Heart right ventricle (tissue), 16 donors: ENCODE data around the gene GNG7. TPM values are rescaled to one million over a fixed set of nuclear protein-coding genes. Genes with fewer than 3 reads are reported as not detected.

Source experiments
- ATAC-seq, 8 donors: fragments of 200-7000 bp; cut with Tn5 transposase; one replicate each; pipeline ENCODE4 v1.9.1; 2020; ENCODE audit warnings: mild to moderate bottlenecking in 8 of 8, moderate library complexity in 8 of 8, moderate number of reproducible peaks in 1 of 8
- DNase-seq, 2 donors: peaks; one replicate each; pipeline ENCODE4 v3.0.0-alpha.2; 2020
- H3K27ac ChIP-seq, 10 donors: fragments of 200-600 bp; sonication (generic) in 2 of 10; one replicate each; pipeline versions ENCODE4 v1.5.0 to v1.8.0; 2020 to 2022; ENCODE audit warnings: mild to moderate bottlenecking in 3 of 10
- H3K27me3 ChIP-seq, 7 donors: fragments of 200-600 bp; one replicate each; pipeline ENCODE4 v1.8.0; 2021 to 2022; ENCODE audit warnings: mild to moderate bottlenecking in 2 of 7
- H3K36me3 ChIP-seq, 9 donors: fragments of 200-600 bp; sonication (generic) in 1 of 9; one replicate each; pipeline versions ENCODE4 v1.5.0 to v1.8.0; 2020 to 2022; ENCODE audit warnings: mild to moderate bottlenecking in 2 of 9
- H3K4me1 ChIP-seq, 9 donors: fragments of 200-600 bp; sonication (generic) in 1 of 9; one replicate each; pipeline versions ENCODE4 v1.5.0 to v1.8.0; 2020 to 2022; ENCODE audit warnings: mild to moderate bottlenecking in 4 of 9
- H3K4me3 ChIP-seq, 10 donors: fragments of 200-600 bp; sonication (generic) in 2 of 10; one replicate each; pipeline versions ENCODE4 v1.5.0 to v1.8.0; 2020 to 2022; ENCODE audit warnings: mild to moderate bottlenecking in 7 of 10, moderate library complexity in 2 of 10
- H3K9me3 ChIP-seq, 11 donors: fragments of 200-600 bp in 10 of 11; sonication (generic) in 2 of 11; one replicate each; pipeline versions ENCODE4 v1.5.0 to v1.8.0; 2013 to 2022; ENCODE audit warnings: mild to moderate bottlenecking in 2 of 11, control low read depth in 1 of 11, moderate library complexity in 1 of 11
- WGBS, 2 donors: extraction: QIAGEN DNeasy Blood & Tissue Kit; methylation state at CpG; one replicate each; pipeline ENCODE4 v1.1.7; 2013; ENCODE audit warnings: inconsistent platforms in 1 of 2; 5-methylcytosine and 5-hydroxymethylcytosine counted together
- intact Hi-C, 10 donors: fragments of 100-400 bp; cut with DNase I; formaldehyde crosslinking; loops; one replicate each; pipeline versions ENCODE4 v1.11.1 to v1.14.2; 2022
- polyA plus RNA-seq, 2 donors: library from polyadenylated mRNA; stranded (reverse); fragments of 200-250 nt; gene quantifications; one replicate each; pipeline ENCODE4 v1.2.3, GENCODE V29; 2013
- total RNA-seq, 10 donors: library from RNA; stranded (reverse); fragmentation: NEBNext Ultra II Directional in 3 of 10; extraction: Animal tissue kit (Norgen Biotek cat#: 25700) in 3 of 10; gene quantifications; one replicate each; pipeline versions ENCODE4 v1.2.1 to v1.2.4, GENCODE V29; 2021 to 2023
- TF ChIP-seq, protein P1 (sequence below), 9 donors: fragments of 200-600 bp; sonication (generic) in 2 of 9; IDR thresholded peaks; one replicate each; pipeline versions ENCODE4 v1.5.0 to v1.8.0; 2021 to 2022; ENCODE audit warnings: antibody characterized with exemption in 9 of 9, mild to moderate bottlenecking in 5 of 9, moderate library complexity in 1 of 9
- donor health status: Arrhythmogenic right ventricular cardiomyopathy.
- donor health status: ischemic (EF 13 %, LVEDD 7.1; RV severe dilation, severe dysfunction).
- donor health status: healthy with polysubstance abuse.
- donor health status: DM: no; HTN: yes; CAD: no.
- donor health status: DM: no; HTN: no; CAD: no.
- donor health status: ischemic (EF 25% LVEDD 6.9; RV normal size, moderate dysfunction).
- donor health status: ischemic (EF 25% LVEDD 5.7; RV mildly dilated, moderate dysfunction).
- donor health status: healthy.
- donor health status: DM: yes; HTN: yes; CAD: no.
- donor health status: Ischemic cardiomyopathy.
- donor health status: ischemic (EF 35%, LVEDD 5.7; RV mildly dilated, moderate dysfunction).
- donor health status: nonischemic (EF 11% LVEDD 7.7; RV severe dilation, severe dysfunction).
- donor health status: DM: yes; HTN: yes; CAD: no.
- donor health status: PGD.
- donor health status: ischemic (EF 29% LVEDD 5.4; RV normal size, mild dysfunction).
- donor health status: nonischemic (EF 23%, LVEDD 6.1; RV moderate dilation, normal function).

The GNG7 gene
- total and polyA plus RNA-seq, 12 donors: 8.4 to 56.9 (median 39.1) TPM

DNA sequence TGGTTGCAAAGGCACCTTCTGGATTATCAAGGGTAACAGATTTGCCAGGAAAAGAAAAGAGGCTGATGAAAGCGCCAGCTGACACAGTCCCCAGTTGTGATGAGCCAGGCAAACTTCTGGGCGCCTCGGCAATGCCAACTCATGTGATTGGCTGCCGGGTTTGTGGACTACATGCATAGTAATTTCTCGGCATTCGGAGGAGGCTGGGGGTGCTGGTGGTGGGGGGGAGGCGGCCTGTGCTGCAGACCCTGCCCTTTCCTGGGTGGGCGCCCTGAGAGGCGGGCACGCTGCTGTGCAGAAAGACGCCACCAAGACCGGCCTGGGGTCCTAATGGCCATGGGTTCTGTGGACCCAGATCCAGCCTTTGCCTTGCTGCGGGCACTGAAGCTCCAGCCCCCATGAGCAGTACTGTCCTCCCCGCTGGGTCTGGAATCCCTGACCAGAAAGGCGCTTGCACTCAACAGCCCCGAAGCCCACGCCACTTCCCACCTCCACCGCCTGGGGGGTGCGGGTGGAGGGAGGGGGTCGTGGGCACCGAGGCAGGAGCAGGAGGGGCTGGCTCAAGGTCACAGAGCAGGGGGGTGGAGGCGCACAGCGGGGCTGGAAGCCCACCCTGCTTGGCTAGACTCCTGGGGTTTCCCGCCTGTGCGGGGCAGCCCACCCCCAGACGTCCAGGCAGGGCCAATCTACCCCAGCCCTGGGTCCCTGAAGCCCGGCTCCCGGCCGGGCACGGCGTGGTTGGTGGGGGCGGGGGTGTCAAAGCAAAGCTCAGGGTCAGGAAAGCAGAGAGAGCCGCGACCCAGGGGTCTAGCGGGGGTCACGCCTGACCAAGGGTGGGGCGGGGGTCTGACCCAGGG is 17.7 kb upstream of the GNG7 start:
- DNase-seq (peak; percentile 50 to 60), ATAC-seq (peak; percentile 41 to 72 (median 54))
- intact Hi-C loops: loop anchor here in 1 of 10 donors (5.0 kb wide), 1 partner anchor 58 kb away; no protein-coding TSS in a partner anchor
- 2 to 4% methylated on average over 36 to 37 of the region's 37 CpGs for WGBS, 2 donors
- Histone ChIP-seq H3K27me3 (peaks cover 0 to 54% (median 46%) of the 10 kb centered on the region in 7 donors), H3K9me3 (peaks cover 0 to 9% (median 4%) of the 10 kb centered on the region in 11 donors), H3K4me3 (peak overlapping the region; percentile 34 to 62 (median 53)), H3K27ac (peak overlapping the region; percentile 54 to 94 (median 86)), H3K36me3 (peaks cover 0 to 5% (median 0%) of the 10 kb centered on the region in 9 donors), H3K4me1 (peaks cover 8 to 28% (median 19%) of the 10 kb centered on the region in 9 donors)
- TF ChIP-seq, protein P1, sequence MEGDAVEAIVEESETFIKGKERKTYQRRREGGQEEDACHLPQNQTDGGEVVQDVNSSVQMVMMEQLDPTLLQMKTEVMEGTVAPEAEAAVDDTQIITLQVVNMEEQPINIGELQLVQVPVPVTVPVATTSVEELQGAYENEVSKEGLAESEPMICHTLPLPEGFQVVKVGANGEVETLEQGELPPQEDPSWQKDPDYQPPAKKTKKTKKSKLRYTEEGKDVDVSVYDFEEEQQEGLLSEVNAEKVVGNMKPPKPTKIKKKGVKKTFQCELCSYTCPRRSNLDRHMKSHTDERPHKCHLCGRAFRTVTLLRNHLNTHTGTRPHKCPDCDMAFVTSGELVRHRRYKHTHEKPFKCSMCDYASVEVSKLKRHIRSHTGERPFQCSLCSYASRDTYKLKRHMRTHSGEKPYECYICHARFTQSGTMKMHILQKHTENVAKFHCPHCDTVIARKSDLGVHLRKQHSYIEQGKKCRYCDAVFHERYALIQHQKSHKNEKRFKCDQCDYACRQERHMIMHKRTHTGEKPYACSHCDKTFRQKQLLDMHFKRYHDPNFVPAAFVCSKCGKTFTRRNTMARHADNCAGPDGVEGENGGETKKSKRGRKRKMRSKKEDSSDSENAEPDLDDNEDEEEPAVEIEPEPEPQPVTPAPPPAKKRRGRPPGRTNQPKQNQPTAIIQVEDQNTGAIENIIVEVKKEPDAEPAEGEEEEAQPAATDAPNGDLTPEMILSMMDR (IDR thresholded peaks at IDR 0.05): no peak

GRCh38 chr19:2719232-2719735 is 16.8 kb upstream of the GNG7 start:
- Histone ChIP-seq H3K4me3 (peak overlapping the region in 7 of 10 donors; percentile 34 to 62 (median 58)), H3K4me1 (peaks cover 8 to 28% (median 19%) of the 10 kb centered on the region in 9 donors), H3K27me3 (peaks cover 0 to 54% (median 42%) of the 10 kb centered on the region in 7 donors), H3K9me3 (peaks cover 0 to 16% (median 4%) of the 10 kb centered on the region in 11 donors), H3K27ac (peak overlapping the region in 8 of 10 donors; percentile 81 to 94 (median 90)), H3K36me3 (peaks cover 0 to 5% (median 0%) of the 10 kb centered on the region in 9 donors)
- ATAC-seq: no peak
- TF ChIP-seq, protein P1 (IDR thresholded peaks at IDR 0.05): no peak
- intact Hi-C loops: no loop called here
- DNase-seq: no peak
- WGBS, 2 donors: 35 to 45% methylated on average over 6 to 7 of the region's 7 CpGs

DNA sequence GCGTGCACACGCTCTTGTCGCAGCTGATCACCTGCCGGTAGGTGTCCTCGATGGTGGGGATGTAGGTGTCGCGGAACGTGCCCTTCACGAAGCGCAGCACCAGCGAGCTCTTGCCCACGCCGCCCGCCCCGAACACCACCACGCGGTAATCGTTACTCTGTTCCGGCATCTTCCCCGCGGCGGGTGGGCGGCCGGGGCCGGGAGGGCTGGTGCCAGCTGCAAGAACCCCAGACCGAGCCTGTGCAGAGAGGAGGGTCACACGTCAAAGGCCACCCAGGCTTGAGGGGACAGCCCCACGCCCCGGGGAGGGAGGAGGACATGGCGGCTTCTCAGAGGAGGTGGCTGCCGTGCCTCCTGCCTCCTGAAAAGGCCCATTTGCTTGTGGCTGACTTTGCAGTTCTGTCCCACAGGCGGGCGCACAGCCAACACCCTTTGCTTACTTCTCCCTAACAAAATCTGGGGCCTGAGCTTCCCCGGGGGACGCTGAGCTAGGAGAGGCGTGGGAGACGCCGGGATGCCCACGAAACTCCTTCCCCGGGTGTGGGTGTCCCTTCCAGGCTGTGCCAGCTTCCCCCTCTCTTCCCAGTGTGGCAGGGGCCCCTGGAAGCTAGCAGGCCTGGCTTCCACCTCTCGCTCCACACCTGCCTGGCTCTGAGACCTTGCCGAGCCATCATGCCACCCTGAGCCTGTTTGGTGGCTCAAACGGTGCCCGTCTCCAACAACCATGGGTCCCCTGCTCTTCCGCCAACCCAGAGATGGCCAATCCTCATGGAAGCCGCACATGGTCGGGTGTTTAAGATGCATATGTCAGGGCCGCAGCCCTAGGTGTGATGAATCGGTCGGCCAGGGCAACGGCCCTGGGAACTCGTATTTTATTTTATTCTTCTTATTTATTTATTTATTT is 15.4 kb upstream of the GNG7 start:
- H3K36me3 ChIP-seq: peaks cover 0 to 5% (median 0%) of the 10 kb centered on the region in 9 donors
- peaks cover 0 to 41% (median 32%) of the 10 kb centered on the region in 7 donors for H3K27me3 ChIP-seq
- H3K27ac ChIP-seq: peak overlapping the region in 1 of 10 donors; percentile 1
- intact Hi-C loops: no loop called here
- DNase-seq: no peak
- ATAC-seq: no peak
- peaks cover 0 to 21% (median 7%) of the 10 kb centered on the region in 9 donors for H3K4me1 ChIP-seq
- peaks cover 0 to 17% (median 4%) of the 10 kb centered on the region in 11 donors for H3K9me3 ChIP-seq
- TF ChIP-seq, protein P1 (IDR thresholded peaks at IDR 0.05): no peak
- no peak overlapping the region for H3K4me3 ChIP-seq
- WGBS, 2 donors: 80 to 82% methylated on average over 50 to 52 of the region's 52 CpGs
